ENCODE data around the gene EFHC1.
"Not testable (repeated sequence)": the region's sequence is repeated elsewhere in the genome, so short reads cannot be mapped to it uniquely, and the experiment has no call there.

EFHC1 gene

GRCh38 chr6:52438926-52439325 is 18.8 kb downstream of the EFHC1 start:
- DNase-seq (ENCODE audit: low spot score) = no peak

GRCh38 chr6:52454556-52454955 is 34.4 kb downstream of the EFHC1 start:
- no peak for DNase-seq (ENCODE audit: low spot score)

- no peak for DNase-seq (ENCODE audit: low spot score)
Measured at GRCh38 chr6:52457096-52457495, 37.0 kb downstream of the EFHC1 start.

- DNase-seq (ENCODE audit: low spot score) = not testable (repeated sequence)
Measured at GRCh38 chr6:52461194-52461593, 41.1 kb downstream of the EFHC1 start.

GRCh38 chr6:52474173-52474572 is 54.0 kb downstream of the EFHC1 start:
- no peak for DNase-seq (ENCODE audit: low spot score)

GRCh38 chr6:52475307-52475706 is 55.2 kb downstream of the EFHC1 start:
- no peak for DNase-seq (ENCODE audit: low spot score)

GRCh38 chr6:52482903-52483670 is 62.9 kb downstream of the EFHC1 start:
- DNase-seq (ENCODE audit: low spot score) = no peak

- no peak for DNase-seq (ENCODE audit: low spot score)
Measured at GRCh38 chr6:52483671-52484003, 63.5 kb downstream of the EFHC1 start.

GRCh38 chr6:52489881-52490280 is 69.7 kb downstream of the EFHC1 start:
- no peak for DNase-seq (ENCODE audit: low spot score)

- no peak for DNase-seq (ENCODE audit: low spot score)
Measured at GRCh38 chr6:52491203-52492069, 71.3 kb downstream of the EFHC1 start.

GRCh38 chr6:52493669-52494068 is 73.5 kb downstream of the EFHC1 start:
- DNase-seq (ENCODE audit: low spot score) = no peak

GRCh38 chr6:52494298-52495072 is 74.3 kb downstream of the EFHC1 start:
- DNase-seq (ENCODE audit: low spot score) = no peak

GRCh38 chr6:52495922-52496321 is 75.8 kb downstream of the EFHC1 start:
- DNase-seq (ENCODE audit: low spot score) = no peak

GRCh38 chr6:52496631-52497030 is 76.5 kb downstream of the EFHC1 start:
- no peak for DNase-seq (ENCODE audit: low spot score)

- DNase-seq (ENCODE audit: low spot score) = no peak
Measured at GRCh38 chr6:52497652-52498408, 77.7 kb downstream of the EFHC1 start.

- DNase-seq (ENCODE audit: low spot score) = no peak
Measured at GRCh38 chr6:52498538-52499017, 78.4 kb downstream of the EFHC1 start.

- no peak for DNase-seq (ENCODE audit: low spot score)
Measured at GRCh38 chr6:52499026-52499425, 78.9 kb downstream of the EFHC1 start.

GRCh38 chr6:52499681-52500236 is 79.6 kb downstream of the EFHC1 start:
- no peak for DNase-seq (ENCODE audit: low spot score)

GRCh38 chr6:52500238-52501129 is 80.3 kb downstream of the EFHC1 start:
- DNase-seq (ENCODE audit: low spot score) = no peak

- DNase-seq (ENCODE audit: low spot score) = no peak
Measured at GRCh38 chr6:52502306-52503029, 82.3 kb downstream of the EFHC1 start.

Measured in CD4-positive, alpha-beta T cell treated with Interleukin-15 for 4 hours (primary cell).